ENCODE results near the gene ASIC4. TPM values are rescaled to one million over a fixed set of nuclear protein-coding genes. Genes with fewer than 3 reads are reported as not detected.

Gene ASIC4
- total and polyA plus RNA-seq, 2 of the 8 experiments (the other 6 are each of a cell fraction or from before 2014, with no cell fraction given): 0.12 to 0.22 TPM

DNA sequence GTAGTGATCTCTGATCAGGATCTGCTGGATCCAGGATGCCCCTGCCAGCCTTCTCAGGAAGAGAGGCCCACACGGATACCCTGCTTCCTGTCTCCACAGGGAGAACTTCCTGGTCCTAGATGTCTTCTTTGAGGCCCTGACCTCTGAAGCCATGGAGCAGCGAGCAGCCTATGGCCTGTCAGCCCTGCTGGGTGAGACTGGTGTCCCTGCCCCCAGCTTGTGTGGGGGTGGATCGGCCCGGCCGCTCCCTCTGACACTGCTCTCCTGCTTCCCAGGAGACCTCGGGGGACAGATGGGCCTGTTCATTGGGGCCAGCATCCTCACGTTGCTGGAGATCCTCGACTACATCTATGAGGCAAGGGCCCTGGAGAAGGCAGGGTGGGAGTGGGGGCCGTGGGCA is 22.7 kb downstream of the ASIC4 start (continued):
- TF ChIP-seq GTF2F1 (IDR thresholded peaks at IDR 0.05; ENCODE audit: borderline replicate concordance, low read depth, low read length): no peak
- TF ChIP-seq, protein P1, sequence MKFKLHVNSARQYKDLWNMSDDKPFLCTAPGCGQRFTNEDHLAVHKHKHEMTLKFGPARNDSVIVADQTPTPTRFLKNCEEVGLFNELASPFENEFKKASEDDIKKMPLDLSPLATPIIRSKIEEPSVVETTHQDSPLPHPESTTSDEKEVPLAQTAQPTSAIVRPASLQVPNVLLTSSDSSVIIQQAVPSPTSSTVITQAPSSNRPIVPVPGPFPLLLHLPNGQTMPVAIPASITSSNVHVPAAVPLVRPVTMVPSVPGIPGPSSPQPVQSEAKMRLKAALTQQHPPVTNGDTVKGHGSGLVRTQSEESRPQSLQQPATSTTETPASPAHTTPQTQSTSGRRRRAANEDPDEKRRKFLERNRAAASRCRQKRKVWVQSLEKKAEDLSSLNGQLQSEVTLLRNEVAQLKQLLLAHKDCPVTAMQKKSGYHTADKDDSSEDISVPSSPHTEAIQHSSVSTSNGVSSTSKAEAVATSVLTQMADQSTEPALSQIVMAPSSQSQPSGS (IDR thresholded peaks at IDR 0.05; ENCODE audit: low read length): no peak
